A549 (cell line): ENCODE results near the gene TMCO4. TPM values are rescaled to one million over a fixed set of nuclear protein-coding genes. Genes with fewer than 3 reads are reported as not detected.

Experiments used
- polyA plus RNA-seq, 4 experiments: library from polyadenylated mRNA; depleted of rRNA in 3 of 4; stranded (reverse); fragments of >200 nt; fragmentation: RNase III in 1 of 4; extraction: RNeasy Plus Mini Kit Qiagen cat#74134 plus additional on column Dnase treatment in 1 of 4; gene quantifications; 2 replicates in 3 of 4; 3 replicates in 1 of 4; pipeline ENCODE4 v1.2.3, GENCODE V29; 2011 to 2017

Gene TMCO4
- polyA plus RNA-seq, 2 of the 4 experiments (the other 2 are of a cell fraction) = 4.0 to 4.6 TPM

Other genes with a start within 250 kb of the TMCO4 start
- gene NBL1, start 155.6 kb downstream of the TMCO4 start, polyA plus RNA-seq (2011; rRNA removed) = 19.0 and 23.0 TPM in 2 replicates
- gene NBL1, start 155.6 kb downstream of the TMCO4 start, polyA plus RNA-seq (2017; fragmentation: RNase III; extraction: RNeasy Plus Mini Kit Qiagen cat#74134 plus additional on column Dnase treatment) = 16.3 to 19.9 TPM (median 16.3 TPM) in 3 replicates
- 0.04 TPM in 1 of 2 replicates, not detected in the other for gene HTR6, start 135.0 kb downstream of the TMCO4 start, polyA plus RNA-seq (2011; rRNA removed)
- gene HTR6, start 135.0 kb downstream of the TMCO4 start, polyA plus RNA-seq (2017; fragmentation: RNase III; extraction: RNeasy Plus Mini Kit Qiagen cat#74134 plus additional on column Dnase treatment) = 0.13 to 0.30 TPM (median 0.21 TPM) in 3 replicates
- gene RNF186, start 15.4 kb upstream of the TMCO4 start, polyA plus RNA-seq (2011; rRNA removed) = not detected in 2 replicates
- not detected in 3 replicates for gene RNF186, start 15.4 kb upstream of the TMCO4 start, polyA plus RNA-seq (2017; fragmentation: RNase III; extraction: RNeasy Plus Mini Kit Qiagen cat#74134 plus additional on column Dnase treatment)
- 4.5 and 4.9 TPM in 2 replicates for gene OTUD3, start 82.5 kb upstream of the TMCO4 start, polyA plus RNA-seq (2011; rRNA removed)
- gene OTUD3, start 82.5 kb upstream of the TMCO4 start, polyA plus RNA-seq (2017; fragmentation: RNase III; extraction: RNeasy Plus Mini Kit Qiagen cat#74134 plus additional on column Dnase treatment) = 3.1 to 3.6 TPM (median 3.5 TPM) in 3 replicates
- gene PLA2G2E, start 123.7 kb upstream of the TMCO4 start, polyA plus RNA-seq (2011; rRNA removed) = not detected in 2 replicates
- gene PLA2G2E, start 123.7 kb upstream of the TMCO4 start, polyA plus RNA-seq (2017; fragmentation: RNase III; extraction: RNeasy Plus Mini Kit Qiagen cat#74134 plus additional on column Dnase treatment) = not detected in 3 replicates
- gene PLA2G2A, start 179.7 kb upstream of the TMCO4 start, polyA plus RNA-seq (2011; rRNA removed) = 0.21 TPM in 1 of 2 replicates, not detected in the other
- 0.13 TPM in 2 of 3 replicates, not detected in the other for gene PLA2G2A, start 179.7 kb upstream of the TMCO4 start, polyA plus RNA-seq (2017; fragmentation: RNase III; extraction: RNeasy Plus Mini Kit Qiagen cat#74134 plus additional on column Dnase treatment)